Vagina (tissue), 2 donors: ENCODE data around the gene ESRRG. TPM values are rescaled to one million over a fixed set of nuclear protein-coding genes. Genes with fewer than 3 reads are reported as not detected.

Experiments used
- DNase-seq, 2 donors: peaks; one replicate each; pipeline ENCODE4 v3.0.0-alpha.2; 2017; ENCODE audit errors: extremely low spot score in 2 of 2
- H3K27ac ChIP-seq: fragments of 200-600 bp; sonication (generic); one replicate; pipeline ENCODE4 v1.5.1; 2019
- H3K27me3 ChIP-seq: fragments of 200-600 bp; sonication (generic); one replicate; pipeline ENCODE4 v1.5.1; 2019
- H3K36me3 ChIP-seq, 2 donors: fragments of 200-600 bp; sonication (generic); one replicate each; pipeline ENCODE4 v1.5.1; 2017 to 2019
- H3K4me1 ChIP-seq: fragments of 200-600 bp; sonication (generic); one replicate; pipeline ENCODE4 v1.5.1; 2019
- H3K4me3 ChIP-seq, 2 donors: fragments of 200-600 bp; sonication (generic); 1 replicate in 1 of 2; 2 replicates in 1 of 2; pipeline ENCODE4 v1.5.1; 2016 to 2019
- H3K9me3 ChIP-seq: fragments of 200-600 bp; sonication (generic); one replicate; pipeline ENCODE4 v1.5.1; 2019
- CTCF ChIP-seq, 3 experiments: fragments of 450-650 bp in 2 of 3; fragments of 200-600 bp in 1 of 3; sonication (generic) in 1 of 3; IDR thresholded peaks; one replicate each; pipeline ENCODE4 v1.5.1; 2017 to 2019; ENCODE audit warnings: antibody characterized with exemption in 3 of 3, mild to moderate bottlenecking in 2 of 3, moderate library complexity in 2 of 3
- POLR2A ChIP-seq, 2 donors: fragments of 450-650 bp; IDR thresholded peaks; one replicate each; pipeline ENCODE4 v1.6.1; 2017; ENCODE audit warnings: antibody characterized with exemption in 2 of 2, mild to moderate bottlenecking in 2 of 2, moderate library complexity in 2 of 2
- POLR2AphosphoS5 ChIP-seq, 2 donors: sonication (generic); formaldehyde crosslinking; IDR thresholded peaks; one replicate each; pipeline ENCODE4 v1.9.0; 2017; ENCODE audit warnings: antibody characterized with exemption in 2 of 2, mild to moderate bottlenecking in 2 of 2, low read depth in 1 of 2; ENCODE audit not compliant: insufficient read depth in 1 of 2
- intact Hi-C: fragments of 100-400 bp; cut with DNase I; formaldehyde crosslinking; loops from one replicate; pipeline ENCODE4 v1.15.1; 2023
- total RNA-seq: library from RNA; depleted of rRNA; stranded (reverse); fragments of >200 nt; gene quantifications from one replicate; pipeline ENCODE4 v1.2.3, GENCODE V29; 2016

The ESRRG gene
- total RNA-seq, 1 donor from 2014 or later, result 0.98 TPM

- no peaks in the 10 kb centered on the region for H3K27me3 ChIP-seq
- H3K36me3 ChIP-seq, result no peaks in the 10 kb centered on the region
- no peak for TF ChIP-seq POLR2AphosphoS5 (IDR thresholded peaks at IDR 0.05; ENCODE audit: insufficient read depth in 1 of 2, low read depth in 1 of 2)
- no peak for TF ChIP-seq CTCF (IDR thresholded peaks at IDR 0.05)
- TF ChIP-seq POLR2A (IDR thresholded peaks at IDR 0.05), result no peak
- no peaks in the 10 kb centered on the region for H3K9me3 ChIP-seq
- intact Hi-C loops, result no loop called here
- no peak overlapping the region for H3K4me3 ChIP-seq
- H3K4me1 ChIP-seq, result no peaks in the 10 kb centered on the region
- no peak for DNase-seq
- H3K27ac ChIP-seq, result no peak overlapping the region
These were observed 266.5 kb downstream of the ESRRG start for GRCh38 chr1:216456682-216457081.

- Histone ChIP-seq H3K9me3 (no peaks in the 10 kb centered on the region), H3K4me1 (no peaks in the 10 kb centered on the region), H3K27me3 (no peaks in the 10 kb centered on the region), H3K27ac (no peak overlapping the region), H3K36me3 (no peaks in the 10 kb centered on the region), H3K4me3 (no peak overlapping the region)
- TF ChIP-seq POLR2A (IDR thresholded peaks at IDR 0.05) (no peak), CTCF (IDR thresholded peaks at IDR 0.05) (no peak), POLR2AphosphoS5 (IDR thresholded peaks at IDR 0.05; ENCODE audit: insufficient read depth in 1 of 2, low read depth in 1 of 2) (no peak)
- intact Hi-C loops, result no loop called here
- no peak for DNase-seq
These were observed 269.5 kb downstream of the ESRRG start for GRCh38 chr1:216453777-216454176.
